Measurements from ENCODE around the gene TSPYL2. TPM values are rescaled to one million over a fixed set of nuclear protein-coding genes. Genes with fewer than 3 reads are reported as not detected.
A peak's percentile ranks its signal among the peaks of the same experiment; 100 is the strongest.

TSPYL2 gene
- polyA plus RNA-seq (ENCODE audit: insufficient read length in 3 of 3) = 10 to 100 TPM; 22.4 to 34.2 (median 28.2) TPM

DNA sequence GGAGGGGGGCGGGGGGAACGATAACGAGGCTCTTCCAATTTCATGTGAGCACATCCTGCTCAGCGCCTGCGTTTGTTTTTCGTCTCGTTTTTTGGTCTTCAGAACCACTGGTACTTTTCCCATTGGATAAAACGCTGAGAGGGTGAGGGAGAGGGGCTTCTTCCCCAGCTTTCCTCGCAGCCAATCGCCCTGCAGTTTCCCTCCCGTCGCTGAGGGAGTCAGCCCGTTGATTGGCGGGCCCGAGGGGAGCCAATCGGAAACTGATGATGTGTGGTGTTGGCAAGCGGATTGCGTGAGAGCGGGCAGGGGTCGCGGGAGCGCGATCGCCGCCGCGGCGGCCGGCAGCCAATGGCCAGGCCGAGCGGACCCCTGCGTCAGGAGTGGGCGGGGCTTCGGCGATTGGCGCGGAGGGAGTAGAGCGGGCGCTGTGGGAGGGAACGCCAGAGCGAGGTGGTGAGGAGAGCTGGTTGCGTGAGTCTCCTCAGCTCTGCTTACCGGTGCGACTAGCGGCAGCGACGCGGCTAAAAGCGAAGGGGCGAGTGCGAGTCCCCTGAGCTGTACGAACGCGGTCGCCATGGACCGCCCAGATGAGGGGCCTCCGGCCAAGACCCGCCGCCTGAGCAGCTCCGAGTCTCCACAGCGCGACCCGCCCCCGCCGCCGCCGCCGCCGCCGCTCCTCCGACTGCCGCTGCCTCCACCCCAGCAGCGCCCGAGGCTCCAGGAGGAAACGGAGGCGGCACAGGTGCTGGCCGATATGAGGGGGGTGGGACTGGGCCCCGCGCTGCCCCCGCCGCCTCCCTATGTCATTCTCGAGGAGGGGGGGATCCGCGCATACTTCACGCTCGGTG is at the start of gene TSPYL2:
TSS of gene TSPYL2 (plus strand) at position 443 of the 848 bp plus-strand sequence. CDS start at position 575, 132 bp downstream.
- DNase-seq (ENCODE audit: low read depth in 3 of 3, low spot score in 2 of 3) = peak; percentile 78 to 86 (median 81)

DNA sequence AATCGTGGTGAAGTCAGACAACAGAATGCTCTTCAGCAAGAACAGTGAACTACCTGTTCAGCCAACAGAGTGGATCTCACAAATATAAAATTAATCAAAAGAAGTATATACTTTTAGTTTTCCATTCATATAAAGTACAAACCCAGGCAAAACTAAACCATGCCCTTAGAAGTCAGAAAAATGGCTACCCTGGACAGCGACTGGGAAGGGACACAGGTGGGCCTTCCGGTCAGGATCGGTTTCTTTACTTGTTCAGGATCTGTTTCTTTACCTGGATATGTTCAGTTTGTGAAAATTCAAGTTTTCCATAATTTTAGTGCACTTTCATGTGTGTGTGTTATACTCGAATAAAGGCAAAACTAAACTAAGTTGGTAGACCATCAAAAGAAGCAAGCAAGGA is 46.0 kb upstream of the TSPYL2 start:
- DNase-seq (ENCODE audit: low read depth in 3 of 3, low spot score in 2 of 3) = no peak

- no peak for DNase-seq (ENCODE audit: low read depth in 3 of 3, low spot score in 2 of 3)
These were observed 42.9 kb upstream of the TSPYL2 start for GRCh38 chrX:53039236-53039635.

DNA sequence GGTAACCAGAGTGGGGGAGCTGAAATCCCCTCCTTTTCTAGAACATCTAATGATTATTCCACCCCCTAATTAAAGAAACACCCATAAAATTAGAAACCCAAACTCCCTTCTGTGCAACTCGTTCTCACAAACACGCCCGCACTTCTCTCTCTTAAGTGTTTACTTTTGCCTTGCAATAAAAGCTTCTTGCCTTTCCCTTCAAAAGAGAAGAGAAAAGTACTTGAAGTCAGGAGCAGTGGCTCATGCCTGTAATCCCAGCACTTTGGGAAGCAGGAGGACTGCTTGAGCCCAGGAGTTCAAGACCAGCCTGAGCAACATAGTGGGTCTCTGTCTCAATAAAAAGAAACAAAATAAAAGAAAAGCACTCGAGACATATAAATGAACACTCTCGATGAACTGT is 37.2 kb upstream of the TSPYL2 start:
- DNase-seq (ENCODE audit: low read depth in 3 of 3, low spot score in 2 of 3) = no peak

DNA sequence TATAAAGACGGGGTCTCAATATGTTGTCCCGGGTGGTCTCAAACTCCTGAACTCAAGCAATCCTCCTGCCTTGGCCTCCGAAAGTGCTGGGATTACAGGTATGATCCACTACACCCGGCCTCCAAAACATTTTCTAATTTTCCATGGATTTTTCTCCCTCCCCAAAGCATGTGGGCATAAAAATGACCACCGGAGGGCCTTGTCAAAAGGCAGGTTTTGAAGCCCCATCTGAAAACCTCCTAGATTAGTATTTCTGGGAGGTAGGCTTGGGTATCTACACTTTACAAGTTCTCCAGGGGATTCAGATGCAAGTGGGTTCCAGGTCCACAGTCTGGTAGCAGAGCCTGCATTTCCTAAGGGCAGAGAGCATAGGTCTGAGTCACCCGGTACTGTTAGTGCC is 34.9 kb upstream of the TSPYL2 start:
- no peak for DNase-seq (ENCODE audit: low read depth in 3 of 3, low spot score in 2 of 3)

- peak; percentile 25 to 45 (median 41) for DNase-seq (ENCODE audit: low read depth in 3 of 3, low spot score in 2 of 3)
These were observed 33.7 kb upstream of the TSPYL2 start, which contains the start of gene GPR173 for GRCh38 chrX:53048169-53049126. GPR173 (plus strand) TSS chrX:53048789; CDS start chrX:53076622, 27,833 bp downstream.

- no peak for DNase-seq (ENCODE audit: low read depth in 3 of 3, low spot score in 2 of 3)
These were observed 33.0 kb upstream of the TSPYL2 start for GRCh38 chrX:53049127-53049517.

DNA sequence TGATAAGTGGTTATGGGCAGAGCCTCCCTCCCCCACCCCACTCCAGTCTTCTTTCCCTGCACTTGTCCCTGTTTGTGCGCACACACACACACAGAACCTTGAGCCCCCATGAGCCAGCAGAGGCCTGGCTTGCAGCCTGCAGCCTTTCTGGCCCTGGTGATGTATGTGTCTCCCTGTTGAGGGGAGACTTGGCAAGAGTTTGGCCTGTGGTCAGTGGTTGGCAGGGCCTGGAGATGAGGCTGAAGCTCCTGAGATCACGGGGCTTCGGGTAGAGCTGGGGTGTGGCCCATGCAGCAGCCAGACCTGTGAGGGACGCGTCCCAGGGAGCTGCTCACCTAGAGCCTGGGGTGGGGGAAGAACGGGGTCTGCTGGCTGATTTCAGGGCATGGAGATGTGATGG is 31.3 kb upstream of the TSPYL2 start:
- no peak for DNase-seq (ENCODE audit: low read depth in 3 of 3, low spot score in 2 of 3)

DNA sequence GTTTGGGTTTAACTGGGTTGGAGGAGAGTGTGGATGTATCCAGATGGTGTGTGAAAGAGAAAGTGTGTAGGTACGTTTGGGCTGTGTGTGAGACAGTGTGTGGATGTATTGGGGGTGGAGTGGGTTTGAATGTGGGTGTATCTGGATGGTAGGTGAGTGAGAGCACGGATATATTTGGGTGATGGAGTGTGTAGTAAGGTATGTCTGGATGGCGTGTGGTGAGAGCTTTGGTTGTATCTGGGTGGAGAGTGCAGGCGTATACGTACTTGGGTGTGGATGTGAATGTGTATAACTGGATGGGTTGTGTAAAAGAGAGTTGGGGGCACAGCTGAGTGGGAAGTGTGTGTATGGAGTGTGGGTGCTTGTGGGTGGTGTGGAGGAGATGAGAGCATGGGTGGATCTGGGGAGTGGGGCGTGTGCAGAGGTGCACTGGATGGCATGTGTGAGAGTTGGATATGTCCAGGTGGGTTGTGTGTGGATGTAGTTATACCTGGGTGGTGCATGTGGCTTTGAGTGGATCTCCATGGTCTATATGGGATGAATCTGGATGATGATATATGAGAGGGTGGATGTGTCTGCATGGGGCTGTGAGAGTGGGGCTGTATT is 26.8 kb upstream of the TSPYL2 start:
- no peak for DNase-seq (ENCODE audit: low read depth in 3 of 3, low spot score in 2 of 3)

GRCh38 chrX:53056292-53056691 is 25.9 kb upstream of the TSPYL2 start:
- DNase-seq (ENCODE audit: low read depth in 3 of 3, low spot score in 2 of 3) = no peak

GRCh38 chrX:53065104-53065503 is 17.1 kb upstream of the TSPYL2 start:
- no peak for DNase-seq (ENCODE audit: low read depth in 3 of 3, low spot score in 2 of 3)

- DNase-seq (ENCODE audit: low read depth in 3 of 3, low spot score in 2 of 3) = no peak
These were observed 11.1 kb upstream of the TSPYL2 start for GRCh38 chrX:53071064-53071463.

GRCh38 chrX:53071604-53072417 is 10.4 kb upstream of the TSPYL2 start:
- no peak for DNase-seq (ENCODE audit: low read depth in 3 of 3, low spot score in 2 of 3)

DNA sequence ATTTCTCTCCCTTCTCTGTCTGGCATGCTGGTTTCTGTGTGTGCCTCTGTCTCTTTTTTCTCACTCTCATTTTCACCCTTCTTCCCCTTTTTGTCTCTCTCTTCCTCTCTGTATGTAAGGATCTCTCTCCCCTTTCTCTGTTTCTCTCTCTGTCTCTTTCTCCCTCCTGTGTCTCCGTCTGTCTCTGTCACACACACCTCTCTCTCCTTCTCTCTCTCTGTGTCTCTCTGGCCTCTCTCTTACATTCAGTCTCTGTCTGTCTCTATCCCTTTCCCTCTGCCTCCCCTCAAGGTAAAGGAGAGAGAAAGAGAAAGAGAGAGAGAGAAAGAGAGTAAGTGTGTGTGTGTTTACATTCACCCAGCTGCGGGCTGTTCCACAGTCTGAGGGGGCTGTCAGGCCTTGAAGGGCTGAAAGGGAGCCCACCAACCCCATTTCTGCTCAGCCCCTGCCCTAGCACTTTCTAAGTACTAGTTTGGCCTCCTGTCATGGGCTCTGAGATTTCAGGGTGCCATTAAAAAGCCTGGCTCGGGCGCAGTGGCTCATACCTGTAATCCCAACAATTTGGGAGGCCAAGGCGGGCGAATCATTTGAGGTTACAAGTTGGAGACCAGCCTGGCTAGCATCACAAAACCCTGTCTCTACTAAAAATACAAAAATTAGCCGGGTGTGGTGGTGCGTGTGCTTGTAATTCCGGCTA is 9.6 kb upstream of the TSPYL2 start:
- DNase-seq (ENCODE audit: low read depth in 3 of 3, low spot score in 2 of 3) = no peak

DNA sequence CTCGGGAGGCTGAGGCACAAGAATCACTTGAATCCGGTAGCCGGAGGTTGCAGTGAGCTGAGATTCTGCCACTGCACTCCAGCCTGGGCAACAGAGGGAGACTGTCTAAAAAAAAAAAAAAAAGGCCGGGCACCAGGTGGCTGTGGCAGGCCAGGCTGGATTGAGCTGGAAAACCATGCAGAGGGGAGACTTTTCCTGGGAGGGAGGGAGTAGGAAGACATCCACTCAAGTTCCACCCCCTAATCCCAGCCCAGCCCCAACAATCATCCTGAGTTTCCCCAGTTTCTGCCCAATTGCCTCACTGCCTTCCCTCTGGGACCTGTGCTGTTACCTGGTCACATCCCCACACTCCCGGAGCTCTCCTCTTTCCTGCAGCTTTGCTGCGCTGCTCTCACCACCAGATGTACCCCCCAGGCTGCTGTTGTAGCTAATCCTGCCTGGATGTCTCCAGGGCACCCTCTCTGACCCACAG is 9.0 kb upstream of the TSPYL2 start:
- no peak for DNase-seq (ENCODE audit: low read depth in 3 of 3, low spot score in 2 of 3)

DNA sequence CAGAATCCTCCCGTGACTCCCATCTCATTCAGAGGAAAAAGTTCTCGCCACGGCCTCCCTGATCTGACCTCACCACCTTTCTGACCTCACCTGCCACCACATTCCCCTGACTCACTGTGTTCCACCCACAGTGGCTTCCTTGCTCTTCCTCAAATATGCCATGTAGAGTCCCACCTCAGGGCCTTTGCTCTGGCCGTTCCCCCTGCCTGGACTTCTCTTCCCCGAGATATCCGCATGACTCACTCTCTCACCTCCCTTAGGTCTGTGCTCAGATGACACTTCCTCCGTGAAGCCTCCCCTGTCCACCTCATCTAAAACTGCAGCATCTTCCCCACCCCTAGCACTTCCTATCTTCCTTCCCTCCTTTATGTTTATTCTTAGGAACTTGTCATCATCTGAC is 7.2 kb upstream of the TSPYL2 start:
- DNase-seq (ENCODE audit: low read depth in 3 of 3, low spot score in 2 of 3) = no peak

GRCh38 chrX:53076671-53077070 is 5.5 kb upstream of the TSPYL2 start:
- no peak for DNase-seq (ENCODE audit: low read depth in 3 of 3, low spot score in 2 of 3)

DNA sequence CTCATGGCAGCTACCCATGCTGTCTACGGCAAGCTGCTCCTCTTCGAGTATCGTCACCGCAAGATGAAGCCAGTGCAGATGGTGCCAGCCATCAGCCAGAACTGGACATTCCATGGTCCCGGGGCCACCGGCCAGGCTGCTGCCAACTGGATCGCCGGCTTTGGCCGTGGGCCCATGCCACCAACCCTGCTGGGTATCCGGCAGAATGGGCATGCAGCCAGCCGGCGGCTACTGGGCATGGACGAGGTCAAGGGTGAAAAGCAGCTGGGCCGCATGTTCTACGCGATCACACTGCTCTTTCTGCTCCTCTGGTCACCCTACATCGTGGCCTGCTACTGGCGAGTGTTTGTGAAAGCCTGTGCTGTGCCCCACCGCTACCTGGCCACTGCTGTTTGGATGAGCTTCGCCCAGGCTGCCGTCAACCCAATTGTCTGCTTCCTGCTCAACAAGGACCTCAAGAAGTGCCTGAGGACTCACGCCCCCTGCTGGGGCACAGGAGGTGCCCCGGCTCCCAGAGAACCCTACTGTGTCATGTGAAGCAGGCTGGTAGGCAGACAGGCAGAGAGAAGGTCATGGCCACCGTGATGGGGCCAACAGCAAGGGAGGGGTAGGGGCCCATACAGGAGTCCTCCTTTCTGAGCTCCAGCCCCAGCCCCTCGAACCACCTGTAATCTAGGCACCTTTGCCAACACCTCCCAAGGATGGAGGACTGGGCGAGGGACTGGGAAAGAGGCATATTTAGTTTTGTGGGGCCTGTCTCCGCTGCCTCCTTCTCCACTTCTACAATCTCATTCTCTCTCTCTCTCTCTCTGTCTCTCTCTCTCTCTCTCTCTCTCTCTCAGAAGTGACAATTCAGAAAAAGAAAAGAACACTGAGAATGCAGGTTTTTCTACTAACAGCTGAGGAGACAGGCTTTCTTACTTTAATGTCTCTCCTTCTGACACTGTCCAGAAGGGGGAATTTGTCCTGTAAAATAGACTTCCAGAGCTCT is 4.7 kb upstream of the TSPYL2 start:
- DNase-seq (ENCODE audit: low read depth in 3 of 3, low spot score in 2 of 3) = no peak
